IPS-20b (cell line): ENCODE data around the gene PLSCR5.

Source experiments
- H3K27ac ChIP-seq: one replicate; pipeline ENCODE4 v1.5.1; 2013; ENCODE audit warnings: low read length
- H3K27me3 ChIP-seq: 2 replicates; pipeline ENCODE4 v1.6.1; 2013; ENCODE audit warnings: mild to moderate bottlenecking, low read length, inconsistent platforms; ENCODE audit not compliant: insufficient read depth
- H3K36me3 ChIP-seq: 2 replicates; pipeline ENCODE4 v1.6.1; 2013; ENCODE audit warnings: low read depth, mild to moderate bottlenecking, inconsistent platforms, low read length, moderate library complexity; ENCODE audit not compliant: insufficient read depth
- H3K4me1 ChIP-seq: 2 replicates; pipeline ENCODE4 v1.6.1; 2013; ENCODE audit warnings: mild to moderate bottlenecking, control low read depth, inconsistent platforms, low read length, moderate library complexity; ENCODE audit not compliant: insufficient read depth
- H3K4me3 ChIP-seq: 2 replicates; pipeline ENCODE4 v1.5.1; 2013; ENCODE audit warnings: mild to moderate bottlenecking, low read length, inconsistent platforms
- H3K9ac ChIP-seq: 2 replicates; pipeline ENCODE4 v1.6.1; 2013; ENCODE audit warnings: low read depth, mild to moderate bottlenecking, inconsistent platforms, low read length, moderate library complexity
- H3K9me3 ChIP-seq: 2 replicates; pipeline ENCODE4 v1.6.1; 2013; ENCODE audit warnings: mild to moderate bottlenecking, low read depth, low read length, inconsistent platforms; ENCODE audit not compliant: insufficient read depth

The PLSCR5 gene

GRCh38 chr3:146542978-146543377 lies 62.2 kb downstream of the PLSCR5 start:
- peaks cover 7% of the 10 kb centered on the region; the same call in 1 of the 2 replicates for H3K9me3 ChIP-seq
- peak overlapping the region; percentile 83 for H3K4me3 ChIP-seq
- no peak overlapping the region for H3K9ac ChIP-seq
- no peak overlapping the region for H3K27ac ChIP-seq
- no peaks in the 10 kb centered on the region for H3K27me3 ChIP-seq
- 0 out of 2 replicates have a peak, but pooled peaks cover 2% of the 10 kb centered on the region for H3K4me1 ChIP-seq
- peaks cover 15% of the 10 kb centered on the region for H3K36me3 ChIP-seq

- Histone ChIP-seq H3K4me1 (peaks cover 3% of the 10 kb centered on the region; the same call in 1 of the 2 replicates), H3K9ac (no peak overlapping the region), H3K36me3 (peaks cover 15% of the 10 kb centered on the region), H3K9me3 (peaks cover 7% of the 10 kb centered on the region; the same call in 1 of the 2 replicates), H3K27me3 (no peaks in the 10 kb centered on the region), H3K27ac (no peak overlapping the region), H3K4me3 (peak overlapping the region; percentile 83)
Observed at GRCh38 chr3:146542179-146542578, 63.0 kb downstream of the PLSCR5 start.

- Histone ChIP-seq H3K4me1 (peaks cover 9% of the 10 kb centered on the region; the same call in 1 of the 2 replicates), H3K36me3 (peaks cover 15% of the 10 kb centered on the region), H3K4me3 (no peak overlapping the region), H3K27ac (no peak overlapping the region), H3K9me3 (peaks cover 7% of the 10 kb centered on the region; the same call in 1 of the 2 replicates), H3K27me3 (no peaks in the 10 kb centered on the region), H3K9ac (no peak overlapping the region)
Observed at GRCh38 chr3:146540978-146541377, 64.2 kb downstream of the PLSCR5 start.

GRCh38 chr3:146540236-146540635 lies 64.9 kb downstream of the PLSCR5 start:
- no peak overlapping the region for H3K27ac ChIP-seq
- H3K9ac ChIP-seq = no peak overlapping the region
- H3K4me3 ChIP-seq = no peak overlapping the region
- no peaks in the 10 kb centered on the region for H3K27me3 ChIP-seq
- peaks cover 15% of the 10 kb centered on the region for H3K36me3 ChIP-seq
- H3K4me1 ChIP-seq = peaks cover 11% of the 10 kb centered on the region; the same call in 1 of the 2 replicates
- peaks cover 7% of the 10 kb centered on the region; the same call in 1 of the 2 replicates for H3K9me3 ChIP-seq

- peaks cover 7% of the 10 kb centered on the region; the same call in 1 of the 2 replicates for H3K9me3 ChIP-seq
- H3K27me3 ChIP-seq = no peaks in the 10 kb centered on the region
- peaks cover 13% of the 10 kb centered on the region; the same call in 1 of the 2 replicates for H3K4me1 ChIP-seq
- H3K4me3 ChIP-seq = no peak overlapping the region
- no peak overlapping the region for H3K9ac ChIP-seq
- peaks cover 15% of the 10 kb centered on the region for H3K36me3 ChIP-seq
- H3K27ac ChIP-seq = no peak overlapping the region
Observed at GRCh38 chr3:146539315-146539714, 65.8 kb downstream of the PLSCR5 start.

- Histone ChIP-seq H3K4me3 (no peak overlapping the region), H3K9ac (no peak overlapping the region), H3K27ac (no peak overlapping the region), H3K36me3 (peaks cover 15% of the 10 kb centered on the region), H3K9me3 (peaks cover 7% of the 10 kb centered on the region; the same call in 1 of the 2 replicates), H3K4me1 (peaks cover 23% of the 10 kb centered on the region; the same call in 1 of the 2 replicates), H3K27me3 (no peaks in the 10 kb centered on the region)
Observed at GRCh38 chr3:146537603-146538002, 67.5 kb downstream of the PLSCR5 start.

GRCh38 chr3:146536681-146537080 lies 68.5 kb downstream of the PLSCR5 start:
- Histone ChIP-seq H3K9me3 (peaks cover 7% of the 10 kb centered on the region; the same call in 1 of the 2 replicates), H3K9ac (no peak overlapping the region), H3K4me3 (no peak overlapping the region), H3K27ac (no peak overlapping the region), H3K4me1 (peaks cover 27% of the 10 kb centered on the region; the same call in 1 of the 2 replicates), H3K27me3 (no peaks in the 10 kb centered on the region), H3K36me3 (peaks cover 15% of the 10 kb centered on the region)
